Stomach (tissue), 9 donors: ENCODE results near the gene TUBAL3. TPM values are rescaled to one million over a fixed set of nuclear protein-coding genes. Genes with fewer than 3 reads are reported as not detected.
A peak's percentile ranks its signal among the peaks of the same experiment; 100 is the strongest.

Source experiments
- DNase-seq, 2 donors: peaks; one replicate each; pipeline versions ENCODE4 v3.0.0 to v3.0.0-alpha.2; 2013 to 2019
- H3K27ac ChIP-seq, 5 donors: fragments of 200-600 bp in 4 of 5; sonication (generic) in 4 of 5; one replicate each; pipeline ENCODE4 v1.5.1; 2013 to 2019; ENCODE audit warnings: mild to moderate bottlenecking in 1 of 5, moderate library complexity in 1 of 5
- H3K27me3 ChIP-seq, 3 donors: fragments of 200-600 bp; sonication (generic); one replicate each; pipeline ENCODE4 v1.5.1; 2017 to 2019; ENCODE audit warnings: mixed run types in 1 of 3
- H3K36me3 ChIP-seq, 4 donors: fragments of 200-600 bp; sonication (generic); 1 replicate in 3 of 4; 2 replicates in 1 of 4; pipeline ENCODE4 v1.5.1; 2016 to 2019
- H3K4me1 ChIP-seq, 4 donors: fragments of 200-600 bp; sonication (generic); one replicate each; pipeline ENCODE4 v1.5.1; 2016 to 2019
- H3K4me3 ChIP-seq, 4 donors: fragments of 200-600 bp; sonication (generic) in 3 of 4; one replicate each; pipeline ENCODE4 v1.5.1; 2016 to 2019; ENCODE audit warnings: mild to moderate bottlenecking in 1 of 4
- H3K9me3 ChIP-seq, 4 donors: fragments of 200-600 bp; sonication (generic); one replicate each; pipeline ENCODE4 v1.5.1; 2016 to 2019
- CTCF ChIP-seq, 7 experiments: fragments of 450-650 bp in 4 of 7; fragments of 200-600 bp in 3 of 7; sonication (generic) in 3 of 7; IDR thresholded peaks; one replicate each; pipeline ENCODE4 v1.5.1; 2016 to 2019; ENCODE audit warnings: antibody characterized with exemption in 7 of 7, control low read depth in 2 of 7, mild to moderate bottlenecking in 1 of 7
- EP300 ChIP-seq: sonication (generic); formaldehyde crosslinking; IDR thresholded peaks from one replicate; pipeline ENCODE4 v1.6.1; 2017; ENCODE audit warnings: antibody characterized with exemption
- POLR2A ChIP-seq, 4 donors: fragments of 450-650 bp; IDR thresholded peaks; one replicate each; pipeline ENCODE4 v1.6.1; 2016; ENCODE audit warnings: antibody characterized with exemption in 4 of 4, control low read depth in 2 of 4, mild to moderate bottlenecking in 1 of 4, moderate library complexity in 1 of 4
- POLR2AphosphoS5 ChIP-seq, 3 donors: sonication (generic); formaldehyde crosslinking; IDR thresholded peaks; one replicate each; pipeline ENCODE4 v1.6.1; 2016; ENCODE audit warnings: antibody characterized with exemption in 3 of 3
- whole genome bisulfite sequencing, 5 donors: extraction: QIAGEN DNeasy Blood & Tissue Kit in 3 of 5; methylation state at CpG; one replicate each; pipeline versions ENCODE4 v1.1.5 to v1.1.7; 2013 to 2018; 5-methylcytosine and 5-hydroxymethylcytosine counted together
- intact Hi-C: fragments of 100-400 bp; cut with DNase I; formaldehyde crosslinking; loops from one replicate; pipeline ENCODE4 v1.15.1; 2023; ENCODE audit warnings: low total_unique reads
- polyA plus RNA-seq, 3 donors: library from polyadenylated mRNA; stranded (reverse); fragments of 200-250 nt; gene quantifications; one replicate each; pipeline ENCODE4 v1.2.3, GENCODE V29; 2013
- total RNA-seq, 5 donors: library from RNA; depleted of rRNA; stranded (reverse); fragments of >200 nt; gene quantifications; one replicate each; pipeline versions ENCODE4 v1.1.0 to v1.2.3, GENCODE V29; 2014 to 2016
- donor health status: healthy with polysubstance abuse.
- donor health status: Bipolar disorder and iron deficiency.
- donor health status: healthy.

The TUBAL3 gene
- total and polyA plus RNA-seq, 8 donors = 0.13 to 11.3 (median 0.92) TPM; not detected in 4

- TF ChIP-seq POLR2AphosphoS5 (IDR thresholded peaks at IDR 0.05) = peak in 1 of 3 donors; percentile 23
- TF ChIP-seq POLR2A (IDR thresholded peaks at IDR 0.05) = no peak
- TF ChIP-seq CTCF (IDR thresholded peaks at IDR 0.05) = no peak
- no peak for TF ChIP-seq EP300
- Histone ChIP-seq H3K4me1 (peaks cover 0 to 5% (median 0%) of the 10 kb centered on the region in 4 donors), H3K27me3 (no peaks in the 10 kb centered on the region), H3K9me3 (peaks cover 0 to 16% (median 2%) of the 10 kb centered on the region in 4 donors), H3K4me3 (no peak overlapping the region), H3K36me3 (no peaks in the 10 kb centered on the region), H3K27ac (peak overlapping the region in 2 of 5 donors; percentile 25 to 64)
- peak in 1 of 2 donors; percentile 52 for DNase-seq
- 65 to 85% (median 82%) methylated on average over 12 of the region's 12 CpGs for WGBS, 5 donors
- intact Hi-C loops = no loop called here
Measured at GRCh38 chr10:5396556-5397300, 7.9 kb downstream of the TUBAL3 start.

DNA sequence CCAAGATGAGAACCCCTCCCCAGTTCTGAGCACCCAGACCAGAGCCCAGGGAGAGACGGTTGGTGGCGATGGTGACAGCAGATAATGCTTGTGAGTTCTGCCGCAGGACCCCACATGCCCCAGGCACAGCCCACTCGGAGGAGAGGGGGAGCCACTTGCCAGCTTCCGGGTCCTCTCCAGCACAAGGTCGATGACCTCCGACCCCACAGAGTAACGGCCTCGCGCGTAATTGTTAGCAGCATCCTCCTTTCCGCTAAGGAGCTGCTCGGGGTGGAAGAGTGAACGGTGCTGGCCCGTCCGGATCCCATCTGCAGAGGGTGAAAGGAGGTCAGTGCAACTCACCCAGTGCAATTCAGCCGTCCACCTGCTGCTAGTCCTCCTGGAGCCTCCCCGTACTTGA, 9.5 kb downstream of the TUBAL3 start:
- intact Hi-C loops = no loop called here
- DNase-seq = no peak
- 89 to 92% (median 91%) methylated on average over 6 to 18 of the region's 18 CpGs for WGBS, 5 donors
- H3K4me3 ChIP-seq = no peak overlapping the region
- H3K27ac ChIP-seq = no peak overlapping the region
- no peaks in the 10 kb centered on the region for H3K36me3 ChIP-seq
- peaks cover 0 to 5% (median 0%) of the 10 kb centered on the region in 4 donors for H3K4me1 ChIP-seq
- H3K27me3 ChIP-seq = no peaks in the 10 kb centered on the region
- peaks cover 12 to 31% (median 16%) of the 10 kb centered on the region in 4 donors for H3K9me3 ChIP-seq
- no peak for TF ChIP-seq POLR2AphosphoS5 (IDR thresholded peaks at IDR 0.05)
- TF ChIP-seq EP300 = no peak
- TF ChIP-seq POLR2A (IDR thresholded peaks at IDR 0.05) = no peak
- no peak for TF ChIP-seq CTCF (IDR thresholded peaks at IDR 0.05)

DNA sequence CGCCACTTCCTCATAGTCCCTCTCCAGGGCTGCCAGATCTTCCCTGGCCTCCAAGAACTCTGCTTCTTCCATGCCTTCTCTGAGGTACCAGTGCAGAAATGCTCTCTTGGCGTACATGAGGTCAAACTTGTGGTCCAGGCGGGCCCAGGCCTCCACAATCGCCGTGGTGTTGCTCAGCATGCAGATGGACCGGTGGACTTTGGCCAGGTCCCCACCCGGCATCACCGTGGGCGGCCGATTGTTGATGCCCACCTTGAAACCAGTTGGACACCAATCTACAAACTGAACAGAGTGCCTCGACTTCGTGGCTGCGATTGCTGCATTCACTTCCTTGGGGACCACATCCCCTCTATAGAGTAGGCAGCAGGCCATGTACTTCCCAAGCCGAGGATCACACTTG, 11.1 kb downstream of the TUBAL3 start:
- no peak for DNase-seq
- Histone ChIP-seq H3K9me3 (peaks cover 12 to 37% (median 24%) of the 10 kb centered on the region in 4 donors), H3K27ac (no peak overlapping the region), H3K4me3 (no peak overlapping the region), H3K4me1 (peaks cover 0 to 5% (median 0%) of the 10 kb centered on the region in 4 donors), H3K27me3 (no peaks in the 10 kb centered on the region), H3K36me3 (no peaks in the 10 kb centered on the region)
- intact Hi-C loops = no loop called here
- WGBS, 5 donors = 92 to 96% (median 95%) methylated on average over 13 to 14 of the region's 14 CpGs
- no peak for TF ChIP-seq CTCF (IDR thresholded peaks at IDR 0.05)
- TF ChIP-seq POLR2AphosphoS5 (IDR thresholded peaks at IDR 0.05) = no peak
- TF ChIP-seq POLR2A (IDR thresholded peaks at IDR 0.05) = no peak
- no peak for TF ChIP-seq EP300

DNA sequence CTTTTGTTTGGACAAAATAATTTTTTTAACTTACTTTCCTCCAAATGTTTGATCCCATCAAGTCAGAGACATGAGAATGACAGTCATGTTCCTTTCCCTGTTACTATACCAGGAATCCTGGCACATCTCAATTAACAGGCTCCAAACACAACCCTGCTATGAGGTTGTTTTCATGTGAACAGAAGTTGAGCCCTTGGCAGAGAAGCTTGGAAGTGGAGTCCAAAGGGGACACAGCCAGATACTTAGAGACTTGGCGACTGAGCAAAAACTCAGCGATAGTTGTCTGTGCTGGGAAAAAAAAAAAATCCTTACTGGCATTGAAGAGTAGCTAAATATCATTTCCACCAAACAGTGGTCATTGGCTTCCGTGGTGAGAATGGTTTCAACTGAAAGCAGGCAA, 12.8 kb downstream of the TUBAL3 start:
- no peak overlapping the region for H3K4me3 ChIP-seq
- TF ChIP-seq POLR2AphosphoS5 (IDR thresholded peaks at IDR 0.05) (no peak), CTCF (IDR thresholded peaks at IDR 0.05) (no peak), POLR2A (IDR thresholded peaks at IDR 0.05) (no peak), EP300 (no peak)
- no peaks in the 10 kb centered on the region for H3K27me3 ChIP-seq
- no peaks in the 10 kb centered on the region for H3K4me1 ChIP-seq
- H3K36me3 ChIP-seq = no peaks in the 10 kb centered on the region
- H3K9me3 ChIP-seq = peaks cover 12 to 37% (median 25%) of the 10 kb centered on the region in 4 donors
- WGBS, 5 donors = 88 to 93% (median 92%) methylated on average over 3 of the region's 3 CpGs
- intact Hi-C loops = no loop called here
- DNase-seq = no peak
- H3K27ac ChIP-seq = no peak overlapping the region
